ENCODE data around the gene CDC42SE2.

Gene CDC42SE2

GRCh38 chr5:131406975-131407638, 143.3 kb downstream of the CDC42SE2 start:
- H3K27ac ChIP-seq (replicated peaks; ENCODE audit: low read length), result no peak overlapping the region
- no peak overlapping the region for H2BK12ac ChIP-seq (ENCODE audit: low read length)
- no peak overlapping the region for H3K23ac ChIP-seq (ENCODE audit: low read depth, low read length, poor library complexity)
- no peak overlapping the region for H4K91ac ChIP-seq (ENCODE audit: low read depth, low read length, poor library complexity)
- no peaks in the 10 kb centered on the region for H3K27me3 ChIP-seq (ENCODE audit: control insufficient read depth in 3 of 3, insufficient read depth in 3 of 3, low read depth in 1 of 3, low read length in 3 of 3)
- no peak overlapping the region for H2AFZ ChIP-seq (ENCODE audit: low read length)
- no CpG with 5 or more reads among the region's 6 CpGs for WGBS, 2 donors (ENCODE audit: extremely low coverage in 2 of 2, insufficient read length in 2 of 2, insufficient replicate concordance in 1 of 2)
- no peaks in the 10 kb centered on the region for H3K4me1 ChIP-seq (ENCODE audit: control insufficient read depth in 2 of 2, insufficient read depth in 1 of 2, low read depth in 1 of 2, low read length in 2 of 2)
- H3K9ac ChIP-seq (ENCODE audit: low read depth, low read length, poor library complexity), result no peak overlapping the region
- no peak overlapping the region for H2BK15ac ChIP-seq (ENCODE audit: low read length)
- no peak overlapping the region for H3K4me2 ChIP-seq (ENCODE audit: insufficient read depth, low read length, poor library complexity, severe bottlenecking)
- H3K4ac ChIP-seq (ENCODE audit: low read length), result no peak overlapping the region
- H3K36me3 ChIP-seq (replicated peaks in 1 of 2; ENCODE audit: control insufficient read depth in 2 of 2, insufficient read depth in 2 of 2, low read length in 2 of 2), result peaks cover 0 to 24% of the 10 kb centered on the region in 2 donors
- no peak for DNase-seq (ENCODE audit: low spot score)
- H2BK120ac ChIP-seq (ENCODE audit: low read depth, low read length), result no peak overlapping the region
- H3K14ac ChIP-seq (ENCODE audit: low read length), result no peak overlapping the region
- no peak overlapping the region for H4K8ac ChIP-seq (ENCODE audit: low read depth, low read length)
- H3K79me1 ChIP-seq (ENCODE audit: low read depth, low read length), result no peaks in the 10 kb centered on the region
- H2AK5ac ChIP-seq (ENCODE audit: low read depth, low read length), result no peak overlapping the region
- no peak overlapping the region for H2BK5ac ChIP-seq (ENCODE audit: low read length)
- H3K4me3 ChIP-seq (ENCODE audit: low read length in 2 of 2), result no peak overlapping the region
- H3K9me3 ChIP-seq (replicated peaks in 1 of 2; ENCODE audit: control insufficient read depth in 2 of 2, insufficient read depth in 1 of 2, low read depth in 1 of 2, low read length in 2 of 2), result peaks cover 1 to 11% of the 10 kb centered on the region in 2 donors
- H3K18ac ChIP-seq (ENCODE audit: low read length), result no peak overlapping the region

DNA sequence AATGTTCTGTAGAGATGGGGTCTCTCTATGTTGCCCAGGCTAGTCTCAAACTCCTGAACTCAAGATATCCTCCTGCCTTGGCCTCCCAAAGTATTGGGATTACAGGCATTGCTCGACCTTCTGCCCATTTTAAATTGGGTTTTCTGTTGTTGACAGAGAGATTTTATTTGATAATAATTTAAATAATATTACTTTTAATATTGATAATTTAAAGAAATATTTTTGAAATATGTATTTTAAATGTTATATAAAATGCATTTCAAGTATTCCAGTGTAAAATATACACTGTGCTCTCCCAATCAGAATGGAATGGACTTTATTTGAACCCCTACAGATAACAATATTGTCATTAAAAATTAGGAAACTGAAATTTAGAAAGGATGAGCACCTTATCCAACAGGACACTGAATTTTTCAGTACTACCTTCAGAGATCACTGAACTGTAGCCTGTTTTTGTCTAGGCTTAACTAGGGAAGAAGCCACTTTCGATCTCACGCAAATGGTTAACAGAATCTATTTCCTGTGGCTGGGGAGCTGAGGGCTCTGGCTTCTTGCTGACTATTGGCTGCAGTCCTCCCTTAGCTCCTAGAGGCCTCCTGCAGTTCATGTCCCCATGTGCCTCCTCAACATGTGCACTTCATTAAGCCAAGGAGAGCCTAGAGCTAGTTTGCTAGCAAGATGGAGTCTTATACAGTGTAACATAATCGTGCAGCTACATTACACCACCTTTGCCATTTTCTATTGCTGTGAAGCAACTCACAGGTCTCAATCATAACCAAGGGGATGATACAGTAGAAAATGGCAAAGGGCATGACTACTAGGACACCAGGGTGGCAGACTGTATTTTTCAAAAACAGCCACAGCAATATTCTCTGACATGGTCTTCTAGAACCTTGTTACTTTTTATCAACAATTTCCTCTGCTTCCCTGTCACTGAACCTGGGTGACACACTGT, 150.0 kb downstream of the CDC42SE2 start:
- no CpG with 5 or more reads among the region's 4 CpGs for WGBS, 2 donors (ENCODE audit: extremely low coverage in 2 of 2, insufficient read length in 2 of 2, insufficient replicate concordance in 1 of 2)
- DNase-seq (ENCODE audit: low spot score), result no peak

GRCh38 chr5:131416729-131417128, 152.9 kb downstream of the CDC42SE2 start:
- Histone ChIP-seq H3K79me1 (ENCODE audit: low read depth, low read length) (no peaks in the 10 kb centered on the region), H3K27ac (replicated peaks; ENCODE audit: low read length) (no peak overlapping the region), H2BK5ac (ENCODE audit: low read length) (no peak overlapping the region), H3K4me3 (ENCODE audit: low read length in 2 of 2) (no peak overlapping the region), H3K9me3 (replicated peaks in 1 of 2; ENCODE audit: control insufficient read depth in 2 of 2, insufficient read depth in 1 of 2, low read depth in 1 of 2, low read length in 2 of 2) (no peaks in the 10 kb centered on the region), H3K27me3 (ENCODE audit: control insufficient read depth in 3 of 3, insufficient read depth in 3 of 3, low read depth in 1 of 3, low read length in 3 of 3) (no peaks in the 10 kb centered on the region), H3K36me3 (replicated peaks in 1 of 2; ENCODE audit: control insufficient read depth in 2 of 2, insufficient read depth in 2 of 2, low read length in 2 of 2) (peaks cover 0 to 14% of the 10 kb centered on the region in 2 donors), H2BK120ac (ENCODE audit: low read depth, low read length) (no peak overlapping the region), H3K18ac (ENCODE audit: low read length) (no peak overlapping the region), H3K4ac (ENCODE audit: low read length) (no peak overlapping the region), H4K8ac (ENCODE audit: low read depth, low read length) (no peak overlapping the region), H2AK5ac (ENCODE audit: low read depth, low read length) (no peak overlapping the region), H2BK15ac (ENCODE audit: low read length) (no peak overlapping the region), H4K91ac (ENCODE audit: low read depth, low read length, poor library complexity) (no peak overlapping the region), H3K4me2 (ENCODE audit: insufficient read depth, low read length, poor library complexity, severe bottlenecking) (no peak overlapping the region), H2AFZ (ENCODE audit: low read length) (no peak overlapping the region), H3K23ac (ENCODE audit: low read depth, low read length, poor library complexity) (no peak overlapping the region), H3K14ac (ENCODE audit: low read length) (no peak overlapping the region), H3K9ac (ENCODE audit: low read depth, low read length, poor library complexity) (no peak overlapping the region), H3K4me1 (ENCODE audit: control insufficient read depth in 2 of 2, insufficient read depth in 1 of 2, low read depth in 1 of 2, low read length in 2 of 2) (no peaks in the 10 kb centered on the region), H2BK12ac (ENCODE audit: low read length) (no peak overlapping the region)
- WGBS, 2 donors (ENCODE audit: extremely low coverage in 2 of 2, insufficient read length in 2 of 2, insufficient replicate concordance in 1 of 2), result no CpG with 5 or more reads among the region's 3 CpGs
- DNase-seq (ENCODE audit: low spot score), result no peak

More for the DNA sequence above, 150.0 kb downstream of the CDC42SE2 start:
- H2BK15ac ChIP-seq (ENCODE audit: low read length), result no peak overlapping the region
- H3K9ac ChIP-seq (ENCODE audit: low read depth, low read length, poor library complexity), result no peak overlapping the region
- no peaks in the 10 kb centered on the region for H3K9me3 ChIP-seq (replicated peaks in 1 of 2; ENCODE audit: control insufficient read depth in 2 of 2, insufficient read depth in 1 of 2, low read depth in 1 of 2, low read length in 2 of 2)
- no peak overlapping the region for H4K91ac ChIP-seq (ENCODE audit: low read depth, low read length, poor library complexity)
- no peak overlapping the region for H2BK12ac ChIP-seq (ENCODE audit: low read length)
- H3K4me1 ChIP-seq (ENCODE audit: control insufficient read depth in 2 of 2, insufficient read depth in 1 of 2, low read depth in 1 of 2, low read length in 2 of 2), result no peaks in the 10 kb centered on the region
- no peak overlapping the region for H2BK120ac ChIP-seq (ENCODE audit: low read depth, low read length)
- no peak overlapping the region for H4K8ac ChIP-seq (ENCODE audit: low read depth, low read length)
- H3K79me1 ChIP-seq (ENCODE audit: low read depth, low read length), result no peaks in the 10 kb centered on the region
- H3K4ac ChIP-seq (ENCODE audit: low read length), result no peak overlapping the region
- H3K4me3 ChIP-seq (ENCODE audit: low read length in 2 of 2), result no peak overlapping the region
- H2AFZ ChIP-seq (ENCODE audit: low read length), result no peak overlapping the region
- no peak overlapping the region for H2BK5ac ChIP-seq (ENCODE audit: low read length)
- H3K14ac ChIP-seq (ENCODE audit: low read length), result no peak overlapping the region
- no peaks in the 10 kb centered on the region for H3K27me3 ChIP-seq (ENCODE audit: control insufficient read depth in 3 of 3, insufficient read depth in 3 of 3, low read depth in 1 of 3, low read length in 3 of 3)
- H3K4me2 ChIP-seq (ENCODE audit: insufficient read depth, low read length, poor library complexity, severe bottlenecking), result no peak overlapping the region
- no peak overlapping the region for H2AK5ac ChIP-seq (ENCODE audit: low read depth, low read length)
- no peak overlapping the region for H3K27ac ChIP-seq (replicated peaks; ENCODE audit: low read length)
- H3K23ac ChIP-seq (ENCODE audit: low read depth, low read length, poor library complexity), result no peak overlapping the region
- peaks cover 0 to 4% of the 10 kb centered on the region in 2 donors for H3K36me3 ChIP-seq (replicated peaks in 1 of 2; ENCODE audit: control insufficient read depth in 2 of 2, insufficient read depth in 2 of 2, low read length in 2 of 2)
- H3K18ac ChIP-seq (ENCODE audit: low read length), result no peak overlapping the region

GRCh38 chr5:131417240-131417869, 153.5 kb downstream of the CDC42SE2 start:
- no peak overlapping the region for H2BK120ac ChIP-seq (ENCODE audit: low read depth, low read length)
- no peak overlapping the region for H2BK12ac ChIP-seq (ENCODE audit: low read length)
- no peak overlapping the region for H3K14ac ChIP-seq (ENCODE audit: low read length)
- WGBS, 2 donors (ENCODE audit: extremely low coverage in 2 of 2, insufficient read length in 2 of 2, insufficient replicate concordance in 1 of 2), result no CpG with 5 or more reads among the region's 7 CpGs
- no peak overlapping the region for H3K23ac ChIP-seq (ENCODE audit: low read depth, low read length, poor library complexity)
- H2AK5ac ChIP-seq (ENCODE audit: low read depth, low read length), result no peak overlapping the region
- H3K4ac ChIP-seq (ENCODE audit: low read length), result no peak overlapping the region
- peak; percentile 51 for DNase-seq (ENCODE audit: low spot score)
- no peak overlapping the region for H3K9ac ChIP-seq (ENCODE audit: low read depth, low read length, poor library complexity)
- no peak overlapping the region for H4K91ac ChIP-seq (ENCODE audit: low read depth, low read length, poor library complexity)
- H2BK15ac ChIP-seq (ENCODE audit: low read length), result no peak overlapping the region
- no peaks in the 10 kb centered on the region for H3K4me1 ChIP-seq (ENCODE audit: control insufficient read depth in 2 of 2, insufficient read depth in 1 of 2, low read depth in 1 of 2, low read length in 2 of 2)
- no peaks in the 10 kb centered on the region for H3K27me3 ChIP-seq (ENCODE audit: control insufficient read depth in 3 of 3, insufficient read depth in 3 of 3, low read depth in 1 of 3, low read length in 3 of 3)
- H3K36me3 ChIP-seq (replicated peaks in 1 of 2; ENCODE audit: control insufficient read depth in 2 of 2, insufficient read depth in 2 of 2, low read length in 2 of 2), result peaks cover 0 to 19% of the 10 kb centered on the region in 2 donors
- no peak overlapping the region for H2BK5ac ChIP-seq (ENCODE audit: low read length)
- H3K4me3 ChIP-seq (ENCODE audit: low read length in 2 of 2), result no peak overlapping the region
- H3K4me2 ChIP-seq (ENCODE audit: insufficient read depth, low read length, poor library complexity, severe bottlenecking), result no peak overlapping the region
- H2AFZ ChIP-seq (ENCODE audit: low read length), result no peak overlapping the region
- no peak overlapping the region for H4K8ac ChIP-seq (ENCODE audit: low read depth, low read length)
- H3K79me1 ChIP-seq (ENCODE audit: low read depth, low read length), result no peaks in the 10 kb centered on the region
- no peak overlapping the region for H3K27ac ChIP-seq (replicated peaks; ENCODE audit: low read length)
- no peak overlapping the region for H3K18ac ChIP-seq (ENCODE audit: low read length)
- no peaks in the 10 kb centered on the region for H3K9me3 ChIP-seq (replicated peaks in 1 of 2; ENCODE audit: control insufficient read depth in 2 of 2, insufficient read depth in 1 of 2, low read depth in 1 of 2, low read length in 2 of 2)
